GM12872 (cell line): ENCODE data around the gene PARP8.

Source experiments
- CTCF ChIP-seq: IDR thresholded peaks from 3 replicates; pipeline ENCODE4 v1.5.1; 2011; ENCODE audit warnings: low read depth, mild to moderate bottlenecking, low read length, moderate library complexity; ENCODE audit not compliant: insufficient read depth

Gene PARP8

GRCh38 chr5:50724262-50724661 lies 57.8 kb downstream of the PARP8 start:
- TF ChIP-seq CTCF: no peak

- TF ChIP-seq CTCF: no peak
These were observed 59.5 kb downstream of the PARP8 start for GRCh38 chr5:50725800-50726474.

- TF ChIP-seq CTCF: no peak
These were observed 60.2 kb downstream of the PARP8 start for GRCh38 chr5:50726475-50727148.

GRCh38 chr5:50727149-50727496 lies 60.7 kb downstream of the PARP8 start:
- TF ChIP-seq CTCF: no peak

- no peak for TF ChIP-seq CTCF
These were observed 61.4 kb downstream of the PARP8 start for GRCh38 chr5:50727845-50728244.

GRCh38 chr5:50730336-50730735 lies 63.9 kb downstream of the PARP8 start:
- TF ChIP-seq CTCF: no peak

GRCh38 chr5:50730841-50731240 lies 64.4 kb downstream of the PARP8 start:
- no peak for TF ChIP-seq CTCF
